HG02623 (cell line): ENCODE results near the gene CREBBP.

Experiments used
- ATAC-seq: cut with Tn5 transposase; IDR thresholded peaks from one replicate; pipeline ENCODE4 v1.9.1; 2021; ENCODE audit warnings: moderate library complexity; ENCODE audit not compliant: unreplicated experiment

CREBBP gene

GRCh38 chr16:3825103-3825502, 55.4 kb downstream of the CREBBP start:
- no peak for ATAC-seq

DNA sequence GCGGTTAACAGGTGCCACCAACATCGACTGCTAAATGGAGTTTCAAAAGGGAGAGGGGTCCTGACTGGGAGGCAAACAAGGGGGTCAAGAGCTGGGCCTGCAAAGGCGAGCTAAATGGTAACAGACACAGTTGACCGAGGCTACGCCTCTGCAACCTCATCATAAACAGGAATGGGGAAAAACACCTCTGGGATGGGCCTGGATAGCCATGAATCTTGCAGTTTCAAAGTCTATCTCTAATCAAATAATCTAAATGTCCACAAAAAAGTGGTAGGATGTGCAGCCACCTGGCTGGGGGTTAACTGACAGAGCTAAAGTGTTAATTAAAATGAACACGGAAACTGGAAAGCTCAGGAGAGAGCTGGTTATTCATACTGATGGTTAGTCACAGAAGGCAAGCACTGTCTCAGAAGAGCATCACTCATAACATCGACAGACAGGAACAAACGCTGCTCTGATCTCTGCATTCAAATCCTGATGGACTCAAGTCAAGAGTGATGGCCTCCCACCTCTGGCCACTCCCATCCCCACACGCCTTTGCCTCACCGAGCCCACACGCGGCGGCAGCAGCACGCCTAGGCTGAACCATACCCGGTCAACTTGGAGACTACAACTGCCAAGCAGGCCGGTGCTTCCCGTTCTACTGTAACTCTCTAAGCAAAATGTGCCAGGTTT, 56.3 kb downstream of the CREBBP start:
- ATAC-seq = no peak

DNA sequence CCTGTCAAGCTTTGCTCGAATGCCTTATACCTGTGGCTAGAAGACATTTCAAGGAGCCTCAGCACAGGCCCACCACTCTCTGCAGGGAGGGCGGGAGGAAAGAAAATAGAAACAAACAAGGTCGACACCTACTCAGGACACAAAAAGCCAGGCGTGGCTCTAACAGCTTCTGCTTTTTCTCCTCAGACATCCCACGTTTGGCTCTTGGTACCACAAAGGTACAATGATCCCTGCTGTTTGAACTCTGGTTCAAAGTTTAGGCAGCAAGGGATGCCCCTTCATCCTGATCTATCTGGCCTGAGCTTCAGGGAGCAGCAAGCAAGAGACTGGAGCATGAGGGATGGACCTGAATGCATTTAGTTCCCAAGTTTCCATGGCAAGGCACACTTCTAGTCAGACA, 57.1 kb downstream of the CREBBP start:
- ATAC-seq = no peak

GRCh38 chr16:3822366-3823045, 58.0 kb downstream of the CREBBP start:
- ATAC-seq = no peak

GRCh38 chr16:3821184-3821583, 59.3 kb downstream of the CREBBP start:
- no peak for ATAC-seq

DNA sequence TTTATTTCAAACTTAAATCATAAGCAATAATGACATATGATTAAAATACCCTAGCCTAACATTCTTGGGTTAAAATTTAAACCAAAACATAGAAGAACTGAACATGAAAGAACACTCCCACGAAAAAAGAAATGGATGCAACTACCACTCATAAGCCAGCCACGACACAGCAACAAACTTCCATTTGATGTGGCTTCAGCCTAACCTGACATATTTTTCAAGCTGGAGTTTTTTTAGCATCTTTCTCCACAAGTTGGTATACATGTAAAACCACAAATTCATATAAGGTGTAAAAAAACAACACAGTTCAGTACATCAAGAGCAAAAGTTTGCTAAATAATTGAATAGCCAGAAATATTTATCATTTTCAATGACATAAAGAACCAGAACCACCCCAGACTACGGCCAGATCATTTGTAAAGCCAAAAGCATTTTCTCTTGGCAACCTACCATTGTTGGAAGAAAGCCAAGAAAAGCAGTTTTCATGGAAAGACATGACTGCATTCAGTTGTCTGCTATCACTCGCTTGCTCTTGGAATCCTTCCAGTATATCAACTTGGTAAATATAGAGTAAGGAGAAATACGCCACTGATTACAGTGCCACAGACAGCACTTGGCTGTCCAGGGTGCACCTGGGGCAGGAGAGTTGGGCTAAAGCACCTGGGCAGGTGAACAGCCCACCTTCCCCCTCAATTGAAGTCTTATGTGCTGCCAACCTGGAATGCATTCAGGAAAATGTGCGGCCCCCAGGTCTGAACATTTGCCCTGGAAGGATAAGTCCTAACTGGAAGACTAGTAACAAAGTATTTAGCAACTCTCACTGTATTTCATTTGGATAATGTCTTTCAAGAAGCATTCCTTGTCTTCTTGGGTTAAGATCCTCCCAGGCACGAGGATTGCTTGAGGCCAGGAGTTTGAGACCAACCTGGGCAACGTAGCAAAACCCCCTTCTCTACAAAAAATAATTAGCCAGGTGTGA, 60.5 kb downstream of the CREBBP start:
- no peak for ATAC-seq

GRCh38 chr16:3819175-3819527, 61.4 kb downstream of the CREBBP start:
- ATAC-seq = no peak

DNA sequence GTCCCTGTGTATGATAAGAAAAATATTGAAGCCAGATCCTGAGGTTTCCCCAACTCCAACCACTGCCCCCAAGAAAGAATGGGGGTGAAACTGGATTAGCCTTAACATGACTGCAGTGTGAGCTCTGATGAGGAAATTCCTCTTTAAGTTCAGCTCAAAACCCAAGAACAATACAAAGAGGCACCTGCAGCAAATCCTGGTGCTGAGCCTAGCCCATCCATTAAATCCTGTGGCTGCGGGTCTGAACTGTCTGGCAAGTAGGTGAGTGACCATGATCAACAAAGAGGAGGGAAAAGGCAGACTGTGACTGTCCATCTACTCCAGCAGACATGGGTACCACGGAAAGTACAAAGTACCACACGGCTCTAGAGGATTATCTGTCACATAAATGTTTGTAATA, 64.2 kb downstream of the CREBBP start:
- ATAC-seq = no peak

DNA sequence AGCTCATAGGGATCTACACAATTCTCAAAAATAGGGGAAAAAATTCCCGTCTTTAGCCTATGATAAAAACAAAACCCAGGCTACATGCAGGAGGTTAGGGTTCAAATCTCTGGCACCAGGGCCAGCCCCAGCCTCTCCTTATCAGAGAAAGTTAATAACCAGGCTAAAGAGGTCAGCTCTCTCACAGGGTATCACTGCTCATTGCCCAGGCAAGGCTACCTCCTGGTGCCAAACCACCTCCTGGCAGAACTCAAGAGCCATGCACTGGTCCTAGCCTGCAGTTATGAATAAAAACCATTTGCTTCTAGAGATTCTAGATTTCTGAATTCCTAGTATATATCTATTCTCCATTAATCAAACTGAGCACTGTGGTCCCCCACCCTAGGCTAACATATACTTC, 65.8 kb downstream of the CREBBP start:
- no peak for ATAC-seq

GRCh38 chr16:3812469-3813172, 67.9 kb downstream of the CREBBP start:
- no peak for ATAC-seq

GRCh38 chr16:3810818-3811217, 69.7 kb downstream of the CREBBP start:
- no peak for ATAC-seq

GRCh38 chr16:3810198-3810664, 70.3 kb downstream of the CREBBP start:
- ATAC-seq = no peak

DNA sequence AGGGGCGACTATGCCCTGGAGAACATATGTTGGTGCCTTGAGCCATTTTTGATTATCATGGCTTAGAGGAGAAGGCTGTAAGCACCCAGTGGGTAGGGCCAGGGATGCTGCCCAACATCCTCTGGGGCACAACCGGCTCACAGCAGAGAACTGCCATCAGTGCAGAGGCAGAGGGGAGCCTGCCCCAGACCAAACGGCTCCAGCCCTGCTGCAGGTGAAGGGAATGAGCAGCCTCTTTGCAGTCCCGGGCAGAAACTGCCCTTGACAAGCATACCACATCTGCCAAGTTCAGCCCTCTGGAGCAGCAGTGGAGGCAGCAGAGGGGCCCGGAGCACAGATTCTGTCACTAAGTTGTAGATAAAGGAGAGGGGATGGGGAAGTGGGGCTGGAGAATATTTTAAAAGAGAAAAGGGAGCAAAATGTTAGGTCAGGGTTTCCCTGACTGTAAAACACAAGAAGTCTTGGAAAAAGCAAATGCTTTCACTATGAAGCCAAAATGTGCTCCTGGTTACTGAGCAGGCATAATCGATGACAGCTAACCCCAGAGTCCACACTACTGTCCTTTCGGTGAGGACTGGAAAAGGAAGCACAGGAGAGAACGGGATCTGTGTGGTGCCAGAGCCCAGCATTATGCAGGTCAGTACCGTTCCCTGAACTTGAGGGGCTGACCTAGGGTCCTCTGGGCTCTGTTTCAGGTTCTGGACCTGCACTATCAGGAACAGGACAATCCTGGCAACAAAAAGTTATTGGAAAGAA, 72.0 kb downstream of the CREBBP start:
- ATAC-seq = no peak

DNA sequence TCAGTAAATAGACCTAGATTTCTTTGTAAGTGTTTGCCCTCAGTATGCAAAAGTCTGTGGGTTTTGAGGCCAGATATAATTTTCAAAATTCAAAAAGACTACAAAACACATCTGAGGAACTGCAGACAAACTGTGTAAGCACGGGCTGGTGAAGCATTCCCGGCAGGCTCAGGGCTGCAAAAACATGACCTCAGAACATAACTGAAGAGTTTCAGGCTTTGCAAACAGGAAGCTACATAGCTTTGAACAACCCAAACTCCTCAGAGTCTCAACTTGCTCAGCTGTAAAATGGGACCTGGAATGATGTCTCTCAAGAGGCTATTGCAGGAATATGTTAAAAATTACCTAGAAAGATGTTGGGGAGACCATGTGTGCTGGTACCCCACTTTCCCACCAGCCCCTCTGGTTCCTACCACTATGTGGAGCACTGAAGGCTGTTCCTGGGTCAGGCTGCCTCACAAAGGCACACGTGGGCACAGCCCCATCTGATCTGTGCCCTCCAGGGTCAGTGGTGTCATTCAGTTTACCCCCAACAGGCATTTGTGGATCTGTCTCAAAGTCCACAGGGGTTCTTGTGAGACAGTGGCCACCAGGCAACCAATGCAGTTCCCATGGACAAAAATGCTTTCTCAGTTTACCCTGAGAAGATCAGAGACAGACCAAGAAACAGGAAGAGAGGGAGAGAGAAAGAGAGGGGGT, 72.9 kb downstream of the CREBBP start:
- ATAC-seq = no peak

DNA sequence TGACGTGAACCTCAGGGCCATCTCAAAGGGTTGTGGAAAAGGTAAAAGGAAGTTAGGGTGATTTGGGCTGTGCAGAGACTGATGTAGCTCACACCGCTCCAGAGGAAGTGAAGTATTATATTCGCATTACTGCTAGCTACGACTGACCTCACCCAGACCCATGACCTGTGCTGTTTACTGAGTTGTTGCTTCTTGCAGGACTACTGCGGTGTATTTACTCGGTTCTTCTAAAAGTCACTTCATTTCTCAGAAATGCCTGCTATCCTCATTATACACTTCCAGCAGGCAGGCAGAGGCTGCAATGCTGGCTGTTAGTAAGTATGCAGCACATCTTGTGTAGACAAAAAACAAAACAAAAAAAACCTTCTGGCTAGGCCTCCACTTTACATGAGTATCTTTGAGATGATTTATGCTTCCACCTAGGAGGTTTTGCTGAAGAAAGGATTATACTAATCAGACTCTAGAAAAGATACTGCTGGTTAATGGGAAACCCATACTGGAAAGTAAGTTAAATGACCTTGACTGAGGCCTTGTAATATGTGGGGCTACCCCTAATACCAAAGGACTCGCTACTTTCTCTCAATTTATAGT, 76.0 kb downstream of the CREBBP start:
- no peak for ATAC-seq

GRCh38 chr16:3800477-3801270, 79.8 kb downstream of the CREBBP start:
- ATAC-seq = no peak

- no peak for ATAC-seq
These were observed 80.5 kb downstream of the CREBBP start for GRCh38 chr16:3800019-3800418.

DNA sequence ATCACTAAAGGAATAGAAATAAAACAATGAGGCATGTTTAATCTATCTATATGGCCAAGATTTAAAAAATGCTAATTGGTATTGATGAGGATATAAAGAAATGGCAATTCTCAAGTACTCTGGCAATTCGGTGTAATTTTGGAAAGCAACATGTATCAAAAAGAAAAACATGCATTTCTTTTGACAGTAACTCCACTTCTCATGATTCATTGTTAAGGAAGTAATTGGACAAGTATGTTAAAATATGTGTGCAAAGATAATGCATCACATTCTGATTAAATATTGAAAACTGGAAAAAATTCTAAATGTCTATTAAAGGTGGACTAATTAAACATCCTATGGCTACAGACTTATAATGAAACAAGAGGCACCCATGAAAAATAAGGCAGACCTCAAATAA, 81.2 kb downstream of the CREBBP start:
- no peak for ATAC-seq
